ENCODE data around the gene SDCBP2. TPM values are rescaled to one million over a fixed set of nuclear protein-coding genes. Genes with fewer than 3 reads are reported as not detected.
A peak's percentile ranks its signal among the peaks of the same experiment; 100 is the strongest.

The SDCBP2 gene
- total and polyA plus RNA-seq, 5 donors = 1.9 to 2.2 (median 2.1) TPM

- peak; percentile 74 to 85 (median 83) for DNase-seq
- peak overlapping the region; percentile 59 for H3K27ac ChIP-seq (ENCODE audit: low read length)
- no peaks in the 10 kb centered on the region for H3K27me3 ChIP-seq (ENCODE audit: control insufficient read depth, insufficient read depth)
These were observed 1.3 kb upstream of the SDCBP2 start for GRCh38 chr20:1330075-1330830.

GRCh38 chr20:1327827-1328679 lies 886 bp downstream of the SDCBP2 start:
- 84% methylated on average over 7 of the region's 7 CpGs for WGBS
- peak in 1 of 3 donors; percentile 35 for DNase-seq

More at GRCh38 chr20:1330075-1330830, 1.3 kb upstream of the SDCBP2 start:
- H3K9me3 ChIP-seq (ENCODE audit: control insufficient read depth, low read length) = no peaks in the 10 kb centered on the region
- peaks cover 30% of the 10 kb centered on the region for H3K4me1 ChIP-seq (ENCODE audit: control insufficient read depth, insufficient read depth, low read length)
- 47% methylated on average over 6 of the region's 6 CpGs for WGBS
- intact Hi-C loops (cut with DNase I) = no loop called here
- no peak overlapping the region for H3K4me3 ChIP-seq (ENCODE audit: low read length)
- peak; percentile 55 to 61 for ATAC-seq

GRCh38 chr20:1327241-1327653 lies 1.7 kb downstream of the SDCBP2 start:
- peak in 2 of 3 donors; percentile 51 to 66 for DNase-seq
- H3K4me3 ChIP-seq (ENCODE audit: low read length) = no peak overlapping the region
- H3K27me3 ChIP-seq (ENCODE audit: control insufficient read depth, insufficient read depth) = no peaks in the 10 kb centered on the region
- peak overlapping the region; percentile 98 for H3K27ac ChIP-seq (ENCODE audit: low read length)
- H3K4me1 ChIP-seq (ENCODE audit: control insufficient read depth, insufficient read depth, low read length) = peaks cover 30% of the 10 kb centered on the region
- no peak for ATAC-seq
- intact Hi-C loops (cut with DNase I) = loop anchor here in 1 of 4 donors (5.0 kb wide), 1 partner anchor 60 kb away; no protein-coding TSS in a partner anchor
- WGBS = 43% methylated on average over 8 of the region's 8 CpGs
- no peaks in the 10 kb centered on the region for H3K9me3 ChIP-seq (ENCODE audit: control insufficient read depth, low read length)

More at GRCh38 chr20:1327827-1328679, 886 bp downstream of the SDCBP2 start:
- no peaks in the 10 kb centered on the region for H3K9me3 ChIP-seq (ENCODE audit: control insufficient read depth, low read length)
- no peaks in the 10 kb centered on the region for H3K27me3 ChIP-seq (ENCODE audit: control insufficient read depth, insufficient read depth)
- H3K4me1 ChIP-seq (ENCODE audit: control insufficient read depth, insufficient read depth, low read length) = peaks cover 30% of the 10 kb centered on the region
- intact Hi-C loops (cut with DNase I) = loop anchor here in 1 of 4 donors (5.0 kb wide), 1 partner anchor 59 kb away; no protein-coding TSS in a partner anchor
- no peak overlapping the region for H3K4me3 ChIP-seq (ENCODE audit: low read length)
- peak overlapping the region; percentile 65 for H3K27ac ChIP-seq (ENCODE audit: low read length)
- no peak for ATAC-seq

GRCh38 chr20:1326031-1326930 lies 2.7 kb downstream of the SDCBP2 start:
- H3K27me3 ChIP-seq (ENCODE audit: control insufficient read depth, insufficient read depth) = no peaks in the 10 kb centered on the region
- peak overlapping the region; percentile 98 for H3K27ac ChIP-seq (ENCODE audit: low read length)
- peak overlapping the region; percentile 82 for H3K4me3 ChIP-seq (ENCODE audit: low read length)
- peaks cover 32% of the 10 kb centered on the region for H3K4me1 ChIP-seq (ENCODE audit: control insufficient read depth, insufficient read depth, low read length)
- ATAC-seq = peak; percentile 4 to 17
- H3K9me3 ChIP-seq (ENCODE audit: control insufficient read depth, low read length) = no peaks in the 10 kb centered on the region
- peak in 2 of 3 donors; percentile 43 to 72 for DNase-seq
- intact Hi-C loops (cut with DNase I) = loop anchor here in 1 of 4 donors (5.0 kb wide), 1 partner anchor 61 kb away; no protein-coding TSS in a partner anchor
- WGBS = 28% methylated on average over 10 of the region's 10 CpGs

- Histone ChIP-seq H3K27me3 (ENCODE audit: control insufficient read depth, insufficient read depth) (no peaks in the 10 kb centered on the region), H3K27ac (ENCODE audit: low read length) (peak overlapping the region; percentile 98), H3K4me3 (ENCODE audit: low read length) (peak overlapping the region; percentile 82), H3K9me3 (ENCODE audit: control insufficient read depth, low read length) (no peaks in the 10 kb centered on the region), H3K4me1 (ENCODE audit: control insufficient read depth, insufficient read depth, low read length) (peaks cover 28% of the 10 kb centered on the region)
- DNase-seq = peak; percentile 99
- intact Hi-C loops (cut with DNase I) = loop anchor here in 1 of 4 donors (5.0 kb wide), 1 partner anchor 62 kb away; no protein-coding TSS in a partner anchor
- under 1% methylated on average over 56 of the region's 56 CpGs for WGBS
- ATAC-seq = peak; percentile 91 to 94
These were observed 3.5 kb downstream of the SDCBP2 start for GRCh38 chr20:1325173-1326030.

GRCh38 chr20:1324598-1325172 lies 4.3 kb downstream of the SDCBP2 start:
- intact Hi-C loops (cut with DNase I) = loop anchor here (5.0 kb wide), 2 partner anchors 63 to 68 kb away; partner anchors contain the start of gene FKBP1A (in 2 of the 4)
- no peaks in the 10 kb centered on the region for H3K27me3 ChIP-seq (ENCODE audit: control insufficient read depth, insufficient read depth)
- WGBS = 23% methylated on average over 15 of the region's 15 CpGs
- peak overlapping the region; percentile 82 for H3K4me3 ChIP-seq (ENCODE audit: low read length)
- H3K27ac ChIP-seq (ENCODE audit: low read length) = peak overlapping the region; percentile 98
- peak in 1 of 3 donors; percentile 45 for DNase-seq
- ATAC-seq = no peak
- H3K4me1 ChIP-seq (ENCODE audit: control insufficient read depth, insufficient read depth, low read length) = peaks cover 23% of the 10 kb centered on the region
- no peaks in the 10 kb centered on the region for H3K9me3 ChIP-seq (ENCODE audit: control insufficient read depth, low read length)

- Histone ChIP-seq H3K4me3 (ENCODE audit: low read length) (no peak overlapping the region), H3K9me3 (ENCODE audit: control insufficient read depth, low read length) (no peaks in the 10 kb centered on the region), H3K4me1 (ENCODE audit: control insufficient read depth, insufficient read depth, low read length) (peaks cover 23% of the 10 kb centered on the region), H3K27me3 (ENCODE audit: control insufficient read depth, insufficient read depth) (no peaks in the 10 kb centered on the region), H3K27ac (ENCODE audit: low read length) (peak overlapping the region; percentile 18)
- WGBS = 66% methylated on average over 12 of the region's 12 CpGs
- ATAC-seq (no peak), DNase-seq (peak in 1 of 3 donors; percentile 32)
- intact Hi-C loops (cut with DNase I) = loop anchor here in 3 of 4 donors (5.0 kb wide), 2 partner anchors 63 to 68 kb away; partner anchors contain the start of gene FKBP1A (in 2 of the 3)
These were observed 4.9 kb downstream of the SDCBP2 start for GRCh38 chr20:1323830-1324597.

GRCh38 chr20:1323256-1323655 lies 5.7 kb downstream of the SDCBP2 start:
- ATAC-seq (no peak), DNase-seq (no peak)
- intact Hi-C loops (cut with DNase I) = loop anchor here in 3 of 4 donors (5.0 kb wide), 2 partner anchors 64 to 69 kb away; partner anchors contain the start of gene FKBP1A (in 2 of the 3)
- Histone ChIP-seq H3K27me3 (ENCODE audit: control insufficient read depth, insufficient read depth) (no peaks in the 10 kb centered on the region), H3K27ac (ENCODE audit: low read length) (peak overlapping the region; percentile 96), H3K4me3 (ENCODE audit: low read length) (no peak overlapping the region), H3K4me1 (ENCODE audit: control insufficient read depth, insufficient read depth, low read length) (peaks cover 21% of the 10 kb centered on the region), H3K9me3 (ENCODE audit: control insufficient read depth, low read length) (no peaks in the 10 kb centered on the region)
- WGBS = 49% methylated on average over 6 of the region's 6 CpGs

All from right cardiac atrium (tissue), 5 donors.